ENCODE measurements around the gene TTLL9. TPM values are rescaled to one million over a fixed set of nuclear protein-coding genes. Genes with fewer than 3 reads are reported as not detected.
"Not testable (repeated sequence)": the region's sequence is repeated elsewhere in the genome, so short reads cannot be mapped to it uniquely, and the experiment has no call there.

The TTLL9 gene
- total RNA-seq, 1 donor from 2014 or later = 1.0 TPM

- DNase-seq = peak; percentile 93
Observed at GRCh38 chr20:31879143-31879987, 8.9 kb downstream of the TTLL9 start.

GRCh38 chr20:31881945-31882344 lies 11.5 kb downstream of the TTLL9 start:
- no peak for DNase-seq

- DNase-seq = no peak
Observed at GRCh38 chr20:31883829-31884228, 13.4 kb downstream of the TTLL9 start.

- DNase-seq = no peak
Observed at GRCh38 chr20:31890646-31891045, 20.2 kb downstream of the TTLL9 start.

- peak; percentile 20 for DNase-seq
Observed at GRCh38 chr20:31894980-31895675, 24.7 kb downstream of the TTLL9 start.

GRCh38 chr20:31896049-31896448 lies 25.6 kb downstream of the TTLL9 start:
- no peak for DNase-seq

GRCh38 chr20:31897541-31897940 lies 27.1 kb downstream of the TTLL9 start:
- no peak for DNase-seq

- DNase-seq = no peak
Observed at GRCh38 chr20:31901615-31902014, 31.2 kb downstream of the TTLL9 start.

GRCh38 chr20:31903627-31904386 lies 33.4 kb downstream of the TTLL9 start:
- DNase-seq = no peak

GRCh38 chr20:31906001-31906400 lies 35.6 kb downstream of the TTLL9 start:
- DNase-seq = no peak

GRCh38 chr20:31907046-31907445 lies 36.6 kb downstream of the TTLL9 start:
- no peak for DNase-seq

- DNase-seq = no peak
Observed at GRCh38 chr20:31908016-31908415, 37.6 kb downstream of the TTLL9 start.

- no peak for DNase-seq
Observed at GRCh38 chr20:31908424-31908823, 38.0 kb downstream of the TTLL9 start.

- DNase-seq = no peak
Observed at GRCh38 chr20:31909253-31910070, 39.0 kb downstream of the TTLL9 start.

GRCh38 chr20:31910071-31910803 lies 39.8 kb downstream of the TTLL9 start:
- no peak for DNase-seq

GRCh38 chr20:31913431-31914157 lies 43.2 kb downstream of the TTLL9 start:
- no peak for DNase-seq

GRCh38 chr20:31914170-31914569 lies 43.7 kb downstream of the TTLL9 start:
- DNase-seq = no peak

- no peak for DNase-seq
Observed at GRCh38 chr20:31915491-31916280, 45.3 kb downstream of the TTLL9 start.

- no peak for DNase-seq
Observed at GRCh38 chr20:31916708-31917107, 46.3 kb downstream of the TTLL9 start.

GRCh38 chr20:31917962-31918412 lies 47.6 kb downstream of the TTLL9 start:
- DNase-seq = not testable (repeated sequence)

Measured in tongue (tissue), 2 donors.